Lower leg skin (tissue), 3 donors: Measurements from ENCODE around the gene NR3C2.

ENCODE experiments used
- CTCF ChIP-seq, 3 donors: fragments of 450-650 bp; IDR thresholded peaks; one replicate each; pipeline ENCODE4 v1.5.1; 2016; ENCODE audit warnings: antibody characterized with exemption in 3 of 3, mild to moderate bottlenecking in 3 of 3, moderate library complexity in 2 of 3
- POLR2A ChIP-seq, 2 donors: fragments of 450-650 bp; IDR thresholded peaks; one replicate each; pipeline ENCODE4 v1.6.1; 2016 to 2017; ENCODE audit warnings: antibody characterized with exemption in 2 of 2, mild to moderate bottlenecking in 1 of 2, moderate library complexity in 1 of 2

GRCh38 chr4:148057984-148058859, 384.0 kb downstream of the NR3C2 start:
- TF ChIP-seq CTCF (IDR thresholded peaks at IDR 0.05): no peak
- TF ChIP-seq POLR2A (IDR thresholded peaks at IDR 0.05): no peak
